PC-9 (cell line): ENCODE data around the gene RBM39.

ENCODE experiments used
- CTCF ChIP-seq: fragments of 200-600 bp; sonication (generic); conservative IDR thresholded peaks from 2 replicates; pipeline ENCODE4 v1.6.1; 2017; ENCODE audit warnings: mixed run types, antibody characterized with exemption, mild to moderate bottlenecking, moderate library complexity
- EZH2 ChIP-seq: fragments of 200-600 bp; sonication (generic); IDR thresholded peaks from 2 replicates; pipeline ENCODE4 v1.8.0; 2017; ENCODE audit warnings: antibody characterized with exemption, low read depth

GRCh38 chr20:35721219-35721618 lies 20.8 kb downstream of the RBM39 start:
- TF ChIP-seq CTCF, result no peak
- no peak for TF ChIP-seq EZH2
